Mesothelial cell of epicardium (in vitro differentiated cells): ENCODE data around the gene CD59. TPM values are rescaled to one million over a fixed set of nuclear protein-coding genes. Genes with fewer than 3 reads are reported as not detected.

Source experiments
- DNase-seq, 2 experiments: peaks; one replicate each; pipeline ENCODE4 v3.0.0; 2021; ENCODE audit warnings: low spot score in 2 of 2; ENCODE audit not compliant: unreplicated experiment in 2 of 2
- H3K27ac Mint-ChIP-seq: 2 replicates; pipeline ENCODE4 v1.8.0; 2021; ENCODE audit warnings: mixed read lengths
- H3K27me3 Mint-ChIP-seq: 2 replicates; pipeline ENCODE4 v1.8.0; 2021; ENCODE audit warnings: low read depth, mixed read lengths
- H3K36me3 Mint-ChIP-seq: 2 replicates; pipeline ENCODE4 v1.8.0; 2021; ENCODE audit warnings: mixed read lengths
- H3K4me1 Mint-ChIP-seq: 2 replicates; pipeline ENCODE4 v1.8.0; 2021; ENCODE audit warnings: mixed read lengths
- H3K4me3 Mint-ChIP-seq: 2 replicates; pipeline ENCODE4 v1.8.0; 2021; ENCODE audit warnings: mild to moderate bottlenecking, moderate library complexity, mixed read lengths
- H3K9me3 Mint-ChIP-seq: 2 replicates; pipeline ENCODE4 v1.8.0; 2021; ENCODE audit warnings: mixed read lengths
- CTCF ChIP-seq: fragments of 200-600 bp; sonication (generic); IDR thresholded peaks from one replicate; pipeline ENCODE4 v1.5.0; 2021; ENCODE audit warnings: antibody characterized with exemption; ENCODE audit not compliant: unreplicated experiment
- total RNA-seq: library from RNA; stranded (reverse); gene quantifications from 3 replicates; pipeline ENCODE4 v1.2.1, GENCODE V29; 2021

Gene CD59, protein sequence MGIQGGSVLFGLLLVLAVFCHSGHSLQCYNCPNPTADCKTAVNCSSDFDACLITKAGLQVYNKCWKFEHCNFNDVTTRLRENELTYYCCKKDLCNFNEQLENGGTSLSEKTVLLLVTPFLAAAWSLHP
- total RNA-seq = 162 to 176 TPM (median 171 TPM) in 3 replicates

- no peaks in the 10 kb centered on the region for H3K9me3 Mint-ChIP-seq
- no peak for TF ChIP-seq CTCF
Measured at GRCh38 chr11:33736148-33736812, at the start of gene CD59. CD59 (minus strand) TSS chr11:33736423; CDS start chr11:33722445, 13,978 bp downstream.

DNA sequence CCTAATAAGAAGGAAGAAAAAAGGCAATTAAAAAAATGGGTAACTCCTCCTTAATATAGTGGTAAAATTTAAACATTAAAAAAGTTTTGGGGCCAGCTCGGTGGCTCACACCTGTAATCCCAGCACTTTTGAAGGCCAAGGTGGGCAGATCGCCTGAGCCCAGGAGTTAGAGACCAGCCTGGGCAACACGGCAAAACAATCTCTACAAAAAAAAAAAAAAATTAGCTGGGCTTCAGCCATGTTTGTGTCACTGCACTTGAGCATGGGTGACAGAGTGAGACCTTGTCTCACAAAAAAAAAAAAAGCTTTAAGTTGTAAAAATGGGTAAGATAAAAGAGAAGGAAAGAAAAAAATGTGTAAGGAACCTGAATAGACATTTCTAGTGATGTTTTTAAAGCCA is 49.4 kb upstream of the CD59 start:
- TF ChIP-seq CTCF = no peak
- peaks cover 5% of the 10 kb centered on the region for H3K4me1 Mint-ChIP-seq
- no peak overlapping the region for H3K4me3 Mint-ChIP-seq
- peaks cover 32% of the 10 kb centered on the region for H3K27me3 Mint-ChIP-seq
- peaks cover 4% of the 10 kb centered on the region for H3K9me3 Mint-ChIP-seq
- no peaks in the 10 kb centered on the region for H3K36me3 Mint-ChIP-seq
- H3K27ac Mint-ChIP-seq = no peak overlapping the region
- DNase-seq = no peak

More at GRCh38 chr11:33736148-33736812, at the start of gene CD59:
- Mint-ChIP-seq H3K27ac (peak within 1 kb of the TSS; percentile 93), H3K4me3 (peak within 1 kb of the TSS; percentile 86), H3K27me3 (no peaks in the 10 kb centered on the region), H3K36me3 (peaks cover 4% of the 10 kb centered on the region), H3K4me1 (peaks cover 21% of the 10 kb centered on the region)
- peak; percentile 96 to 97 for DNase-seq

DNA sequence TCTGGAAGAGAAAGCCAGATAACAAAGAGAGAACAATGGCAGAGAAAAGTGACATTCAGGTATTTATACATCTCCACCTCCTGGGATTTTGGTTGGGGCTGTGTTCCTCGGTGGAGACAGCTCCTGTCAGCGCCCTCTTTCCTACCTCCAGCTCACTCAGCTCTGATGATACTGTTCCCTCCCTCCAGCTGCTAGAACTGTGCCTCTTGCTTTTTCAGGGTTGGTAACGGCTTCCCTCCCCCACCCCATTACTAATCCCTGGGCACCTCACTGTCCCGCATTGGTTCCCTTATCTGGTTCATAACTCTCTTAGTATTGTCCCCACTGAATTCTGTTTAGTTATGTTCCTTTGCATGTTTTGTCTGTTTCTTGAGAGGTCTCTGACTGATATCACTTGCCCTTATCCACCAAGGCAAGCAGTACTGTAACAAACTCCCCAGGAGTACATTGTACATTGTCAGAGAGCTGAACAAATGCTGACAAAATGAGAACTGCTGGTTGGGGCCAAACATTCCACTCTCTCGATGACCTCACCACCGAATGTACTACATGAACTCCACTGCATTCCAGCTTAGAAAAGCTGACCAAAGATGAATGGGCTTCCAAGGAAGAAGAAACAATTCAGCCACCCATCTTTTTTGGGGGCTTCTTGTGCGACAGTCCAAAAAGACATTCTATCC is 43.8 kb upstream of the CD59 start:
- H3K4me3 Mint-ChIP-seq = no peak overlapping the region
- H3K27me3 Mint-ChIP-seq = peaks cover 28% of the 10 kb centered on the region
- H3K27ac Mint-ChIP-seq = peak overlapping the region; percentile 25

GRCh38 chr11:33778675-33779074 is 42.5 kb upstream of the CD59 start:
- H3K36me3 Mint-ChIP-seq = no peaks in the 10 kb centered on the region
- H3K9me3 Mint-ChIP-seq = peaks cover 4% of the 10 kb centered on the region
- peaks cover 28% of the 10 kb centered on the region for H3K27me3 Mint-ChIP-seq
- TF ChIP-seq CTCF = no peak
- no peak overlapping the region for H3K4me3 Mint-ChIP-seq
- DNase-seq = no peak
- H3K4me1 Mint-ChIP-seq = peaks cover 23% of the 10 kb centered on the region
- H3K27ac Mint-ChIP-seq = no peak overlapping the region

More for the DNA sequence above, 43.8 kb upstream of the CD59 start:
- TF ChIP-seq CTCF = no peak
- peaks cover 4% of the 10 kb centered on the region for H3K9me3 Mint-ChIP-seq
- peaks cover 23% of the 10 kb centered on the region for H3K4me1 Mint-ChIP-seq
- no peaks in the 10 kb centered on the region for H3K36me3 Mint-ChIP-seq
- DNase-seq = no peak

GRCh38 chr11:33777906-33778305 is 41.7 kb upstream of the CD59 start:
- peaks cover 4% of the 10 kb centered on the region for H3K9me3 Mint-ChIP-seq
- no peak for TF ChIP-seq CTCF
- H3K36me3 Mint-ChIP-seq = no peaks in the 10 kb centered on the region
- no peak overlapping the region for H3K27ac Mint-ChIP-seq
- H3K4me1 Mint-ChIP-seq = peaks cover 29% of the 10 kb centered on the region
- no peak overlapping the region for H3K4me3 Mint-ChIP-seq
- peaks cover 26% of the 10 kb centered on the region for H3K27me3 Mint-ChIP-seq
- no peak for DNase-seq
